ENCODE results near the gene TRRAP.

The TRRAP gene

GRCh38 chr7:98913026-98913425, 34.7 kb downstream of the TRRAP start:
- no peaks in the 10 kb centered on the region for H3K9me3 ChIP-seq (ENCODE audit: control insufficient read depth in 1 of 2, low read length in 2 of 2)
- no peak overlapping the region for H3K4me3 ChIP-seq (ENCODE audit: low read depth in 1 of 2, low read length in 2 of 2)
- H3K27me3 ChIP-seq (ENCODE audit: control insufficient read depth in 1 of 2, insufficient read depth in 2 of 2, low read length in 2 of 2): no peaks in the 10 kb centered on the region
- H3K36me3 ChIP-seq (ENCODE audit: control insufficient read depth in 1 of 2, insufficient read depth in 2 of 2, low read length in 2 of 2): peaks cover 50 to 91% of the 10 kb centered on the region in 2 donors
- no peak overlapping the region for H3K27ac ChIP-seq (ENCODE audit: low read depth, low read length)
- H3K4me1 ChIP-seq (ENCODE audit: control insufficient read depth in 1 of 2, insufficient read depth in 2 of 2, low read length in 2 of 2): no peaks in the 10 kb centered on the region
- no peak overlapping the region for H3K9ac ChIP-seq (ENCODE audit: low read depth in 1 of 2, low read length in 2 of 2)

- Histone ChIP-seq H3K27me3 (ENCODE audit: control insufficient read depth in 1 of 2, insufficient read depth in 2 of 2, low read length in 2 of 2) (no peaks in the 10 kb centered on the region), H3K36me3 (ENCODE audit: control insufficient read depth in 1 of 2, insufficient read depth in 2 of 2, low read length in 2 of 2) (peaks cover 47 to 89% of the 10 kb centered on the region in 2 donors), H3K4me3 (ENCODE audit: low read depth in 1 of 2, low read length in 2 of 2) (no peak overlapping the region), H3K4me1 (ENCODE audit: control insufficient read depth in 1 of 2, insufficient read depth in 2 of 2, low read length in 2 of 2) (no peaks in the 10 kb centered on the region), H3K9ac (ENCODE audit: low read depth in 1 of 2, low read length in 2 of 2) (no peak overlapping the region), H3K27ac (ENCODE audit: low read depth, low read length) (no peak overlapping the region), H3K9me3 (ENCODE audit: control insufficient read depth in 1 of 2, low read length in 2 of 2) (no peaks in the 10 kb centered on the region)
Observed at GRCh38 chr7:98913612-98914011, 35.3 kb downstream of the TRRAP start.

GRCh38 chr7:98917331-98917730, 39.0 kb downstream of the TRRAP start:
- Histone ChIP-seq H3K27ac (ENCODE audit: low read depth, low read length) (no peak overlapping the region), H3K4me1 (ENCODE audit: control insufficient read depth in 1 of 2, insufficient read depth in 2 of 2, low read length in 2 of 2) (no peaks in the 10 kb centered on the region), H3K36me3 (ENCODE audit: control insufficient read depth in 1 of 2, insufficient read depth in 2 of 2, low read length in 2 of 2) (peaks cover 47 to 89% of the 10 kb centered on the region in 2 donors), H3K9ac (ENCODE audit: low read depth in 1 of 2, low read length in 2 of 2) (no peak overlapping the region), H3K9me3 (ENCODE audit: control insufficient read depth in 1 of 2, low read length in 2 of 2) (no peaks in the 10 kb centered on the region), H3K27me3 (ENCODE audit: control insufficient read depth in 1 of 2, insufficient read depth in 2 of 2, low read length in 2 of 2) (no peaks in the 10 kb centered on the region), H3K4me3 (ENCODE audit: low read depth in 1 of 2, low read length in 2 of 2) (no peak overlapping the region)

- H3K9ac ChIP-seq (ENCODE audit: low read depth in 1 of 2, low read length in 2 of 2): no peak overlapping the region
Observed at GRCh38 chr7:98921608-98922372, 43.5 kb downstream of the TRRAP start.

GRCh38 chr7:98922392-98923187, 44.3 kb downstream of the TRRAP start:
- peaks cover 65 to 91% of the 10 kb centered on the region in 2 donors for H3K36me3 ChIP-seq (ENCODE audit: control insufficient read depth in 1 of 2, insufficient read depth in 2 of 2, low read length in 2 of 2)
- no peak overlapping the region for H3K9ac ChIP-seq (ENCODE audit: low read depth in 1 of 2, low read length in 2 of 2)

More at GRCh38 chr7:98921608-98922372, 43.5 kb downstream of the TRRAP start:
- Histone ChIP-seq H3K27me3 (ENCODE audit: control insufficient read depth in 1 of 2, insufficient read depth in 2 of 2, low read length in 2 of 2) (no peaks in the 10 kb centered on the region), H3K27ac (ENCODE audit: low read depth, low read length) (no peak overlapping the region), H3K9me3 (ENCODE audit: control insufficient read depth in 1 of 2, low read length in 2 of 2) (no peaks in the 10 kb centered on the region), H3K4me1 (ENCODE audit: control insufficient read depth in 1 of 2, insufficient read depth in 2 of 2, low read length in 2 of 2) (no peaks in the 10 kb centered on the region), H3K4me3 (ENCODE audit: low read depth in 1 of 2, low read length in 2 of 2) (no peak overlapping the region), H3K36me3 (ENCODE audit: control insufficient read depth in 1 of 2, insufficient read depth in 2 of 2, low read length in 2 of 2) (peaks cover 64 to 91% of the 10 kb centered on the region in 2 donors)

GRCh38 chr7:98923512-98923911, 45.2 kb downstream of the TRRAP start:
- H3K9ac ChIP-seq (ENCODE audit: low read depth in 1 of 2, low read length in 2 of 2): no peak overlapping the region
- H3K4me3 ChIP-seq (ENCODE audit: low read depth in 1 of 2, low read length in 2 of 2): no peak overlapping the region
- H3K27ac ChIP-seq (ENCODE audit: low read depth, low read length): no peak overlapping the region
- peaks cover 65 to 91% of the 10 kb centered on the region in 2 donors for H3K36me3 ChIP-seq (ENCODE audit: control insufficient read depth in 1 of 2, insufficient read depth in 2 of 2, low read length in 2 of 2)
- no peaks in the 10 kb centered on the region for H3K27me3 ChIP-seq (ENCODE audit: control insufficient read depth in 1 of 2, insufficient read depth in 2 of 2, low read length in 2 of 2)
- no peaks in the 10 kb centered on the region for H3K9me3 ChIP-seq (ENCODE audit: control insufficient read depth in 1 of 2, low read length in 2 of 2)
- no peaks in the 10 kb centered on the region for H3K4me1 ChIP-seq (ENCODE audit: control insufficient read depth in 1 of 2, insufficient read depth in 2 of 2, low read length in 2 of 2)

More at GRCh38 chr7:98922392-98923187, 44.3 kb downstream of the TRRAP start:
- Histone ChIP-seq H3K27ac (ENCODE audit: low read depth, low read length) (no peak overlapping the region), H3K4me3 (ENCODE audit: low read depth in 1 of 2, low read length in 2 of 2) (no peak overlapping the region), H3K9me3 (ENCODE audit: control insufficient read depth in 1 of 2, low read length in 2 of 2) (no peaks in the 10 kb centered on the region), H3K4me1 (ENCODE audit: control insufficient read depth in 1 of 2, insufficient read depth in 2 of 2, low read length in 2 of 2) (no peaks in the 10 kb centered on the region), H3K27me3 (ENCODE audit: control insufficient read depth in 1 of 2, insufficient read depth in 2 of 2, low read length in 2 of 2) (no peaks in the 10 kb centered on the region)

- H3K27ac ChIP-seq (ENCODE audit: low read depth, low read length): no peak overlapping the region
Observed at GRCh38 chr7:98927125-98927524, 48.8 kb downstream of the TRRAP start.

GRCh38 chr7:98930464-98930863, 52.1 kb downstream of the TRRAP start:
- Histone ChIP-seq H3K4me3 (ENCODE audit: low read depth in 1 of 2, low read length in 2 of 2) (no peak overlapping the region), H3K36me3 (ENCODE audit: control insufficient read depth in 1 of 2, insufficient read depth in 2 of 2, low read length in 2 of 2) (peaks cover 53 to 85% of the 10 kb centered on the region in 2 donors), H3K4me1 (ENCODE audit: control insufficient read depth in 1 of 2, insufficient read depth in 2 of 2, low read length in 2 of 2) (no peaks in the 10 kb centered on the region), H3K9ac (ENCODE audit: low read depth in 1 of 2, low read length in 2 of 2) (no peak overlapping the region), H3K27me3 (ENCODE audit: control insufficient read depth in 1 of 2, insufficient read depth in 2 of 2, low read length in 2 of 2) (no peaks in the 10 kb centered on the region), H3K9me3 (ENCODE audit: control insufficient read depth in 1 of 2, low read length in 2 of 2) (no peaks in the 10 kb centered on the region), H3K27ac (ENCODE audit: low read depth, low read length) (peak overlapping the region; percentile 41)

More at GRCh38 chr7:98927125-98927524, 48.8 kb downstream of the TRRAP start:
- Histone ChIP-seq H3K36me3 (ENCODE audit: control insufficient read depth in 1 of 2, insufficient read depth in 2 of 2, low read length in 2 of 2) (peaks cover 58 to 83% of the 10 kb centered on the region in 2 donors), H3K4me1 (ENCODE audit: control insufficient read depth in 1 of 2, insufficient read depth in 2 of 2, low read length in 2 of 2) (no peaks in the 10 kb centered on the region), H3K9ac (ENCODE audit: low read depth in 1 of 2, low read length in 2 of 2) (no peak overlapping the region), H3K4me3 (ENCODE audit: low read depth in 1 of 2, low read length in 2 of 2) (no peak overlapping the region), H3K27me3 (ENCODE audit: control insufficient read depth in 1 of 2, insufficient read depth in 2 of 2, low read length in 2 of 2) (no peaks in the 10 kb centered on the region), H3K9me3 (ENCODE audit: control insufficient read depth in 1 of 2, low read length in 2 of 2) (no peaks in the 10 kb centered on the region)

- Histone ChIP-seq H3K36me3 (ENCODE audit: control insufficient read depth in 1 of 2, insufficient read depth in 2 of 2, low read length in 2 of 2) (peaks cover 51 to 84% of the 10 kb centered on the region in 2 donors), H3K4me3 (ENCODE audit: low read depth in 1 of 2, low read length in 2 of 2) (no peak overlapping the region), H3K27ac (ENCODE audit: low read depth, low read length) (peak overlapping the region; percentile 41)
Observed at GRCh38 chr7:98930921-98931320, 52.6 kb downstream of the TRRAP start.

GRCh38 chr7:98933321-98933720, 55.0 kb downstream of the TRRAP start:
- Histone ChIP-seq H3K4me1 (ENCODE audit: control insufficient read depth in 1 of 2, insufficient read depth in 2 of 2, low read length in 2 of 2) (no peaks in the 10 kb centered on the region), H3K9me3 (ENCODE audit: control insufficient read depth in 1 of 2, low read length in 2 of 2) (no peaks in the 10 kb centered on the region), H3K27ac (ENCODE audit: low read depth, low read length) (no peak overlapping the region), H3K36me3 (ENCODE audit: control insufficient read depth in 1 of 2, insufficient read depth in 2 of 2, low read length in 2 of 2) (peaks cover 52 to 85% of the 10 kb centered on the region in 2 donors), H3K4me3 (ENCODE audit: low read depth in 1 of 2, low read length in 2 of 2) (no peak overlapping the region), H3K9ac (ENCODE audit: low read depth in 1 of 2, low read length in 2 of 2) (no peak overlapping the region), H3K27me3 (ENCODE audit: control insufficient read depth in 1 of 2, insufficient read depth in 2 of 2, low read length in 2 of 2) (no peaks in the 10 kb centered on the region)

More at GRCh38 chr7:98930921-98931320, 52.6 kb downstream of the TRRAP start:
- no peaks in the 10 kb centered on the region for H3K4me1 ChIP-seq (ENCODE audit: control insufficient read depth in 1 of 2, insufficient read depth in 2 of 2, low read length in 2 of 2)
- H3K9ac ChIP-seq (ENCODE audit: low read depth in 1 of 2, low read length in 2 of 2): no peak overlapping the region
- H3K9me3 ChIP-seq (ENCODE audit: control insufficient read depth in 1 of 2, low read length in 2 of 2): no peaks in the 10 kb centered on the region
- no peaks in the 10 kb centered on the region for H3K27me3 ChIP-seq (ENCODE audit: control insufficient read depth in 1 of 2, insufficient read depth in 2 of 2, low read length in 2 of 2)

Data from duodenal mucosa (tissue), 2 donors.